Endothelial cell of umbilical vein (primary cell): ENCODE measurements around the gene RELN. TPM values are rescaled to one million over a fixed set of nuclear protein-coding genes. Genes with fewer than 3 reads are reported as not detected.

Experiments
- BruUV-seq: library from RNA; stranded (reverse); fragments of 400-500 nt; replicated peaks from 2 replicates; lab custom pipeline; 2021; lab: Mats Ljungman, UMichigan
- CTCF ChIA-PET: fragments of 300-600, 350-600 bp; sonication (Branson Sonifier 250); formaldehyde crosslinking; loops from one replicate; lab custom pipeline; 2021; ENCODE audit warnings: antibody characterized with exemption, inconsistent platforms; lab: Charles Lee
- POLR2A ChIA-PET: fragments of 300-600, 350-600 bp; sonication (Branson Sonifier 250); formaldehyde crosslinking; loops from one replicate; lab custom pipeline; 2021; ENCODE audit warnings: antibody characterized with exemption, inconsistent platforms; lab: Charles Lee
- DNase-seq: peaks from one replicate; pipeline ENCODE4 v3.0.0-alpha.2; 2011; ENCODE audit warnings: low read depth, low spot score
- FAIRE-seq: peaks from 2 replicates; lab custom pipeline; 2011; peaks lifted over from hg19 to GRCh38; lab: Jason Lieb, UNC
- H2AFZ ChIP-seq: 2 replicates; pipeline ENCODE4 v1.6.0; 2012; ENCODE audit warnings: low read depth, low read length, control low read depth, inconsistent platforms
- H3K27ac ChIP-seq: 2 replicates; pipeline ENCODE4 v1.5.1; 2011; ENCODE audit warnings: low read depth, mild to moderate bottlenecking, control low read depth, low read length, moderate library complexity; ENCODE audit not compliant: insufficient read depth
- H3K27me3 ChIP-seq, 2 experiments: 2 replicates each; pipeline versions ENCODE4 v1.6.0 to v1.6.1; 2011; ENCODE audit warnings: low read length in 2 of 2, mixed read lengths in 1 of 2; ENCODE audit not compliant: control insufficient read depth in 2 of 2, insufficient read depth in 2 of 2
- H3K36me3 ChIP-seq, 2 experiments: 2 replicates in 1 of 2; 3 replicates in 1 of 2; pipeline ENCODE4 v1.5.1; 2011; ENCODE audit warnings: low read length in 2 of 2, mild to moderate bottlenecking in 1 of 2, moderate library complexity in 1 of 2; ENCODE audit not compliant: control insufficient read depth in 2 of 2, insufficient read depth in 2 of 2; ENCODE audit errors: extremely low read depth in 1 of 2
- H3K4me1 ChIP-seq: 3 replicates; pipeline ENCODE4 v1.5.1; 2011; ENCODE audit warnings: mild to moderate bottlenecking, low read length; ENCODE audit not compliant: control insufficient read depth, insufficient read depth; ENCODE audit errors: extremely low read depth
- H3K4me2 ChIP-seq: 2 replicates; pipeline ENCODE4 v1.6.1; 2011; ENCODE audit warnings: low read length, control low read depth, mixed read lengths; ENCODE audit not compliant: insufficient read depth
- H3K4me3 ChIP-seq, 3 experiments: fragments of 200-600 bp in 1 of 3; sonication (generic), shearing (Covaris generic) in 1 of 3; replicated peaks in 1 of 3; 2 replicates each; pipeline ENCODE4 v1.5.1; 2011 to 2016; ENCODE audit warnings: control low read depth in 3 of 3, low read length in 3 of 3, mild to moderate bottlenecking in 2 of 3, inconsistent platforms in 1 of 3, low read depth in 1 of 3, moderate library complexity in 1 of 3; ENCODE audit not compliant: insufficient read depth in 1 of 3
- H3K79me2 ChIP-seq: 2 replicates; pipeline ENCODE4 v1.6.0; 2012; ENCODE audit warnings: low read length, inconsistent platforms; ENCODE audit not compliant: control insufficient read depth, insufficient read depth
- H3K9ac ChIP-seq: replicated peaks from 2 replicates; pipeline ENCODE3; 2011; ENCODE audit warnings: low read length, control low read depth; ENCODE audit not compliant: insufficient read depth; ENCODE audit errors: extremely low read depth
- H3K9me1 ChIP-seq: replicated peaks from 3 replicates; pipeline ENCODE4 v1.6.0; 2011; ENCODE audit warnings: mild to moderate bottlenecking, low read length; ENCODE audit not compliant: control insufficient read depth, insufficient read depth; ENCODE audit errors: extremely low read depth
- H3K9me3 ChIP-seq: replicated peaks from 2 replicates; pipeline ENCODE4 v1.5.1; 2012; ENCODE audit warnings: low read length, inconsistent platforms; ENCODE audit not compliant: control insufficient read depth, insufficient read depth
- H4K20me1 ChIP-seq: replicated peaks from 2 replicates; pipeline ENCODE3; 2011; ENCODE audit warnings: mild to moderate bottlenecking, low read length; ENCODE audit not compliant: control insufficient read depth, insufficient read depth; ENCODE audit errors: extremely low read depth
- EZH2 ChIP-seq: IDR thresholded peaks from 2 replicates; pipeline ENCODE4 v1.6.1; 2012; ENCODE audit warnings: borderline replicate concordance, low read depth, mild to moderate bottlenecking, moderate library complexity, low read length, inconsistent platforms; ENCODE audit not compliant: severe bottlenecking
- FOS ChIP-seq: IDR thresholded peaks from 2 replicates; pipeline ENCODE4 v1.6.1; 2011; ENCODE audit warnings: mild to moderate bottlenecking, low read length, moderate library complexity, borderline replicate concordance; ENCODE audit not compliant: insufficient read depth
- GATA2 ChIP-seq: IDR thresholded peaks from 2 replicates; pipeline ENCODE4 v1.7.0; 2011; ENCODE audit warnings: low read depth, mild to moderate bottlenecking, moderate library complexity, mixed read lengths, low read length; ENCODE audit not compliant: insufficient read length, insufficient read depth
- JUN ChIP-seq: IDR thresholded peaks from 2 replicates; pipeline ENCODE4 v1.6.1; 2011; ENCODE audit warnings: borderline replicate concordance, low read depth; ENCODE audit not compliant: insufficient read length, insufficient read depth
- MAX ChIP-seq: IDR thresholded peaks from 2 replicates; pipeline ENCODE4 v1.6.1; 2011; ENCODE audit not compliant: insufficient read depth, insufficient read length
- MYC ChIP-seq: IDR thresholded peaks from one replicate; pipeline ENCODE4 v1.6.1; 2011; ENCODE audit warnings: mild to moderate bottlenecking, low read depth, low read length
- POLR2A ChIP-seq: IDR thresholded peaks from 2 replicates; pipeline ENCODE4 v1.6.1; 2012; ENCODE audit warnings: low read depth, mild to moderate bottlenecking, control low read depth, low read length
- POLR2AphosphoS5 ChIP-seq: IDR thresholded peaks from 2 replicates; pipeline ENCODE4 v1.6.1; 2012; ENCODE audit warnings: low read depth, mild to moderate bottlenecking, control low read depth, low read length, moderate library complexity; ENCODE audit not compliant: insufficient read depth
- dilution Hi-C: fragments of 300-500 bp; cut with MboI; formaldehyde crosslinking; loops from one replicate; pipeline ENCODE4 v1.15.0; 2019; ENCODE audit warnings: low sequenced_read_pairs; ENCODE audit not compliant: extremely low pct_ligation_motif_present
- intact Hi-C: fragments of 100-400 bp; cut with micrococcal nuclease; formaldehyde crosslinking; loops from one replicate; pipeline ENCODE4 v1.10.0; 2022
- polyA plus RNA-seq, 4 experiments: library from polyadenylated mRNA; depleted of rRNA in 3 of 4; stranded (reverse) in 3 of 4; unstranded in 1 of 4; fragments of >200 nt; gene quantifications; 2 replicates each; pipeline versions ENCODE4 v1.2.1 to v1.2.3, GENCODE V29; 2011 to 2012; ENCODE audit warnings: missing spikeins in 1 of 4
- total RNA-seq: library from RNA; stranded (reverse); gene quantifications from 2 replicates; pipeline ENCODE4 v1.2.3, GENCODE V29; 2021
- TF ChIP-seq, protein P1 (sequence below), 2 donors: IDR thresholded peaks; 1 replicate in 1 of 2; 2 replicates in 1 of 2; pipeline ENCODE4 v1.5.1; 2011; ENCODE audit warnings: low read length in 2 of 2, mild to moderate bottlenecking in 2 of 2, moderate library complexity in 2 of 2, control low read depth in 1 of 2, inconsistent platforms in 1 of 2, low read depth in 1 of 2; ENCODE audit not compliant: insufficient read depth in 1 of 2; ENCODE audit errors: extremely low read depth in 1 of 2

RELN gene
- total and polyA plus RNA-seq, 2 donors (not counting 3 experiments of a cell fraction or from before 2014, with no cell fraction given) = 0.15 to 0.22 TPM

DNA sequence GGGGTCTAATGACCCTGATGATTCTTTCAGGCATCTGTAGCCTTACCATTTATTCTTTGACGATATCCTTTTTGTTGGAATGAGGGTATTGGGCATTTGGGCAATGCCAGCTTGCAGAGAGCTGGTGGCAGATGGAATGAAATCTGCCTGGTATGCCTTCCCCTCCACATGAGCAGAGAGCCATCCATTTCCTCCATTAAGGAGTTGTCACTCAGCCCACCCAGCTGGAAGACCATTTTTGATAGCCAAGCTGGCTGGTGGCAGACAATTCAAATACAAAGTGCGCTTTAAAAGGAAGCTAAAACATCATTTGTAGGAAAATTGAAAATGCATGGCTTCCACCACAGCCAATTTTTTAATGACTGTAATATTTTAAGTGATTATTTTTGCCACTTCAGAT, 303.4 kb downstream of the RELN start:
- no peaks in the 10 kb centered on the region for H3K79me2 ChIP-seq
- ChIA-PET POLR2A (no interaction called here), CTCF (no interaction called here)
- TF ChIP-seq EZH2 (no peak), MAX (no peak), POLR2AphosphoS5 (no peak), JUN (no peak), GATA2 (no peak)
- H3K4me2 ChIP-seq = no peak overlapping the region
- BruUV-seq = no TSS peak
- intact Hi-C loops = no loop called here
- H3K36me3 ChIP-seq = no peaks in the 10 kb centered on the region
- H3K9me1 ChIP-seq = no peaks in the 10 kb centered on the region
- H3K27ac ChIP-seq = no peak overlapping the region
- peaks cover 0 to 4% of the 10 kb centered on the region in 2 experiments for H3K27me3 ChIP-seq
- dilution Hi-C loops = no loop called here
- DNase-seq (no peak), FAIRE-seq (no peak)
- H3K4me3 ChIP-seq = no peak overlapping the region
- no peak overlapping the region for H3K9ac ChIP-seq
- no peaks in the 10 kb centered on the region for H3K9me3 ChIP-seq
- H4K20me1 ChIP-seq = no peaks in the 10 kb centered on the region
- no peak overlapping the region for H2AFZ ChIP-seq
- H3K4me1 ChIP-seq = no peaks in the 10 kb centered on the region

- no TSS peak for BruUV-seq
- Histone ChIP-seq H3K4me1 (no peaks in the 10 kb centered on the region), H3K36me3 (no peaks in the 10 kb centered on the region), H2AFZ (no peak overlapping the region), H3K79me2 (no peaks in the 10 kb centered on the region), H3K9me3 (no peaks in the 10 kb centered on the region), H3K4me3 (no peak overlapping the region), H3K9ac (no peak overlapping the region), H3K27ac (no peak overlapping the region), H3K9me1 (no peaks in the 10 kb centered on the region), H3K4me2 (no peak overlapping the region), H3K27me3 (peaks cover 0 to 4% of the 10 kb centered on the region in 2 experiments), H4K20me1 (no peaks in the 10 kb centered on the region)
- TF ChIP-seq JUN = no peak
- TF ChIP-seq POLR2AphosphoS5 = no peak
- TF ChIP-seq, protein P1, sequence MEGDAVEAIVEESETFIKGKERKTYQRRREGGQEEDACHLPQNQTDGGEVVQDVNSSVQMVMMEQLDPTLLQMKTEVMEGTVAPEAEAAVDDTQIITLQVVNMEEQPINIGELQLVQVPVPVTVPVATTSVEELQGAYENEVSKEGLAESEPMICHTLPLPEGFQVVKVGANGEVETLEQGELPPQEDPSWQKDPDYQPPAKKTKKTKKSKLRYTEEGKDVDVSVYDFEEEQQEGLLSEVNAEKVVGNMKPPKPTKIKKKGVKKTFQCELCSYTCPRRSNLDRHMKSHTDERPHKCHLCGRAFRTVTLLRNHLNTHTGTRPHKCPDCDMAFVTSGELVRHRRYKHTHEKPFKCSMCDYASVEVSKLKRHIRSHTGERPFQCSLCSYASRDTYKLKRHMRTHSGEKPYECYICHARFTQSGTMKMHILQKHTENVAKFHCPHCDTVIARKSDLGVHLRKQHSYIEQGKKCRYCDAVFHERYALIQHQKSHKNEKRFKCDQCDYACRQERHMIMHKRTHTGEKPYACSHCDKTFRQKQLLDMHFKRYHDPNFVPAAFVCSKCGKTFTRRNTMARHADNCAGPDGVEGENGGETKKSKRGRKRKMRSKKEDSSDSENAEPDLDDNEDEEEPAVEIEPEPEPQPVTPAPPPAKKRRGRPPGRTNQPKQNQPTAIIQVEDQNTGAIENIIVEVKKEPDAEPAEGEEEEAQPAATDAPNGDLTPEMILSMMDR (IDR thresholded peaks at IDR 0.05; ENCODE audit: extremely low read depth in 1 of 2, insufficient read depth in 1 of 2, low read depth in 1 of 2, low read length in 2 of 2) = no peak
- TF ChIP-seq FOS = no peak
- no peak for TF ChIP-seq POLR2A
- TF ChIP-seq GATA2 = no peak
- no peak for TF ChIP-seq MYC
- no peak for TF ChIP-seq EZH2
- no peak for TF ChIP-seq MAX
- FAIRE-seq (no peak), DNase-seq (peak; percentile 18)
- intact Hi-C loops = no loop called here
- CTCF ChIA-PET = interaction anchor here (0.8 kb wide), 1 partner anchor 10 kb away, joined by 3 read pairs; no protein-coding TSS in a partner anchor
- POLR2A ChIA-PET = no interaction called here
- dilution Hi-C loops = no loop called here
Measured at GRCh38 chr7:103685646-103686045, 303.8 kb downstream of the RELN start.
